ENCODE results near the gene IL34.
"Not testable (repeated sequence)": the region's sequence is repeated elsewhere in the genome, so short reads cannot be mapped to it uniquely, and the experiment has no call there.

Gene IL34

GRCh38 chr16:70627696-70628095 is 18.7 kb upstream of the IL34 start:
- Histone ChIP-seq H3K9me3 (ENCODE audit: low read depth, low read length) (no peaks in the 10 kb centered on the region), H3K36me3 (ENCODE audit: insufficient read depth, low read length) (no peaks in the 10 kb centered on the region), H3K9ac (ENCODE audit: insufficient read length) (no peak overlapping the region), H3K4me3 (no peak overlapping the region), H3K27ac (no peak overlapping the region)
- no peak for DNase-seq (ENCODE audit: low read depth, low spot score)
- TF ChIP-seq POLR2AphosphoS5 (IDR thresholded peaks at IDR 0.05; ENCODE audit: borderline replicate concordance, low read depth, low read length) (no peak), FOXP2 (optimal IDR thresholded peaks at IDR 0.05; ENCODE audit: control extremely low read depth, extremely low read length, insufficient read depth) (no peak), EZH2 (IDR thresholded peaks at IDR 0.05) (no peak)

GRCh38 chr16:70630960-70631745 is 15.2 kb upstream of the IL34 start:
- DNase-seq (ENCODE audit: low read depth, low spot score): no peak
- Histone ChIP-seq H3K27ac (no peak overlapping the region), H3K9me3 (ENCODE audit: low read depth, low read length) (no peaks in the 10 kb centered on the region), H3K4me3 (no peak overlapping the region), H3K36me3 (ENCODE audit: insufficient read depth, low read length) (no peaks in the 10 kb centered on the region), H3K9ac (ENCODE audit: insufficient read length) (no peak overlapping the region)
- TF ChIP-seq FOXP2 (optimal IDR thresholded peaks at IDR 0.05; ENCODE audit: control extremely low read depth, extremely low read length, insufficient read depth) (no peak), EZH2 (IDR thresholded peaks at IDR 0.05) (no peak), POLR2AphosphoS5 (IDR thresholded peaks at IDR 0.05; ENCODE audit: borderline replicate concordance, low read depth, low read length) (no peak)

GRCh38 chr16:70632273-70632672 is 14.1 kb upstream of the IL34 start:
- Histone ChIP-seq H3K9ac (ENCODE audit: insufficient read length) (no peak overlapping the region), H3K9me3 (ENCODE audit: low read depth, low read length) (no peaks in the 10 kb centered on the region), H3K27ac (no peak overlapping the region), H3K36me3 (ENCODE audit: insufficient read depth, low read length) (no peaks in the 10 kb centered on the region), H3K4me3 (no peak overlapping the region)
- DNase-seq (ENCODE audit: low read depth, low spot score): no peak
- TF ChIP-seq FOXP2 (optimal IDR thresholded peaks at IDR 0.05; ENCODE audit: control extremely low read depth, extremely low read length, insufficient read depth) (no peak), POLR2AphosphoS5 (IDR thresholded peaks at IDR 0.05; ENCODE audit: borderline replicate concordance, low read depth, low read length) (no peak), EZH2 (IDR thresholded peaks at IDR 0.05) (no peak)

DNA sequence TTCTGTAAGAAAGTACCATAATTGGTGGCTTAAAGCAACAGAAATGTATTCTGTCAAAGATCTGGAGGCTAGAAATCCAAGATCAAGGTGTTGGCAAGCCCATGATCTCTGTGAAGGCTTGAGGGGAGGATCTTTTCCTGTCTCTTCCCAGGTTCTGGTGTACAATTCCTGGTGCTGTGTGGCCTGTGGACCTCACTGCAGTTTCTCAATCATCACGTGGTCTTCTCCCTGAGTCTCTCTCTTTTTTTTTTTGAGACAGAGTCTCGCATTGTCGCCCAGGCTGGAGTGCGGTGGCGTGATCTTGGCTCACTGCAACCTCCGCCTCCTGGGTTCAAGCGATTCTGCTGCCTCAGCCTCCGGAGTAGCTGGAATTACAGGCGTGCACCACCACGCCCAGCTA is 12.7 kb upstream of the IL34 start:
- not testable (repeated sequence) for H3K27ac ChIP-seq

DNA sequence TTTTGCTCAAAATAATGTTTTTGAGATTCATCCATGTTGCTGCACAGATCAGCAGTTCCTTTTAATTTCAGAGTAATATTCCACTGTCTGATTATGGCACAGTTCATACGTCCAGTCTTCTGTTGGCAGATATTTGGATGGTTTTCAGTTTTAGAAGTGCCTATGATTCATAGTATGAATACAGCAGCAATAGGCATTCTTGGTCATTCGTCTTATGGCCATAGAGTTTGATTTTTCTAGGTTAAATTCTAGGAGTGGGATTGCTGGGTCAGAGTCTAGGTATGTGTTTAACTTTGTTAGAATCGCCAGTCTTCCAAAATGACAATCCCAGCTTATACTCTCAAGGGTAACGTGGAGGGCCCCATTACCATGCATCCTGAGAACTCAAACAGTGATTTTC is 11.5 kb upstream of the IL34 start:
- no peak overlapping the region for H3K27ac ChIP-seq
- H3K36me3 ChIP-seq (ENCODE audit: insufficient read depth, low read length): no peaks in the 10 kb centered on the region
- H3K9me3 ChIP-seq (ENCODE audit: low read depth, low read length): no peaks in the 10 kb centered on the region
- no peak for DNase-seq (ENCODE audit: low read depth, low spot score)
- H3K4me3 ChIP-seq: no peak overlapping the region
- TF ChIP-seq POLR2AphosphoS5 (IDR thresholded peaks at IDR 0.05; ENCODE audit: borderline replicate concordance, low read depth, low read length) (no peak), EZH2 (IDR thresholded peaks at IDR 0.05) (no peak), FOXP2 (optimal IDR thresholded peaks at IDR 0.05; ENCODE audit: control extremely low read depth, extremely low read length, insufficient read depth) (no peak)
- H3K9ac ChIP-seq (ENCODE audit: insufficient read length): no peak overlapping the region

More for the DNA sequence above, 12.7 kb upstream of the IL34 start:
- not testable (repeated sequence) for H3K4me3 ChIP-seq; H3K9me3 ChIP-seq (ENCODE audit: low read depth, low read length); H3K9ac ChIP-seq (ENCODE audit: insufficient read length); H3K36me3 ChIP-seq (ENCODE audit: insufficient read depth, low read length); DNase-seq (ENCODE audit: low read depth, low spot score)

DNA sequence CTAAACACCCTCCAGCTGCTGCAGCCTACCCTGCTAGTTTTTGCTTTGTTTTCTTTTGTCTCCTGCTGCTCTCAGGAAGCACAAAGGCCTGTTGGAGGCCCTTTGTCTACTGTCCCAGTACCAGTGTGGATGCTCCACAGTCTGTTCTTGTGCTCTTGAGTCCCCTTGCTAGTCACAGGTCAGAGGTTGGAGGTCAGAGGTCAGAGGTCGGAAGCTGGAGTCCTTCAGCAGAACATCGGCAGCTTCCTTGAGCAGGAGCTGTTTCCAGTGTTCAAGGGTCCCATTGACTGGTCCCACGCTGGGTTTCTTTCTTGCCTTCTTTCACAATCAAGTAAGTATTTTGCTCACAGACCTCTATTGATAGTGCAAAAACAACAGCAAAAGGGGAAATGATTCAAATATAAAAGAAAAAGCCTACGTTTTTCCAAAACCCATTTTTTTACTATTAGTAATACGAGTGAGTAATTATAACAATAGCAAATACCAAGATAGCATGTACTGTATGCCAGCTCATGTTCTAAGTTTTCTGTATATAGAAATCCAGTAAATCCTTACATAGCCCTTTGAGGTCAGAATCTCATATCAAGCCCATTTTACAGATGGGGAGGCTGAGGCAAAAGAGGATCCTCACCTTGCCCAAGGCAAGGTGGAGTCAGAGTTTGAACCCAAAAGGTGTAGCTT is 10.9 kb upstream of the IL34 start:
- H3K9ac ChIP-seq (ENCODE audit: insufficient read length): no peak overlapping the region
- no peaks in the 10 kb centered on the region for H3K9me3 ChIP-seq (ENCODE audit: low read depth, low read length)
- no peaks in the 10 kb centered on the region for H3K36me3 ChIP-seq (ENCODE audit: insufficient read depth, low read length)
- no peak for TF ChIP-seq EZH2 (IDR thresholded peaks at IDR 0.05)
- no peak for TF ChIP-seq FOXP2 (optimal IDR thresholded peaks at IDR 0.05; ENCODE audit: control extremely low read depth, extremely low read length, insufficient read depth)
- no peak for TF ChIP-seq POLR2AphosphoS5 (IDR thresholded peaks at IDR 0.05; ENCODE audit: borderline replicate concordance, low read depth, low read length)
- H3K4me3 ChIP-seq: no peak overlapping the region
- no peak for DNase-seq (ENCODE audit: low read depth, low spot score)
- H3K27ac ChIP-seq: no peak overlapping the region

- Histone ChIP-seq H3K27ac (no peak overlapping the region), H3K9ac (ENCODE audit: insufficient read length) (no peak overlapping the region), H3K36me3 (ENCODE audit: insufficient read depth, low read length) (no peaks in the 10 kb centered on the region), H3K9me3 (ENCODE audit: low read depth, low read length) (no peaks in the 10 kb centered on the region), H3K4me3 (no peak overlapping the region)
- TF ChIP-seq FOXP2 (optimal IDR thresholded peaks at IDR 0.05; ENCODE audit: control extremely low read depth, extremely low read length, insufficient read depth) (no peak), POLR2AphosphoS5 (IDR thresholded peaks at IDR 0.05; ENCODE audit: borderline replicate concordance, low read depth, low read length) (no peak), EZH2 (IDR thresholded peaks at IDR 0.05) (no peak)
- DNase-seq (ENCODE audit: low read depth, low spot score): no peak
These were observed 7.3 kb upstream of the IL34 start for GRCh38 chr16:70638814-70639792.

- Histone ChIP-seq H3K9me3 (ENCODE audit: low read depth, low read length) (no peaks in the 10 kb centered on the region), H3K4me3 (no peak overlapping the region), H3K36me3 (ENCODE audit: insufficient read depth, low read length) (no peaks in the 10 kb centered on the region), H3K27ac (no peak overlapping the region), H3K9ac (ENCODE audit: insufficient read length) (no peak overlapping the region)
- TF ChIP-seq FOXP2 (optimal IDR thresholded peaks at IDR 0.05; ENCODE audit: control extremely low read depth, extremely low read length, insufficient read depth) (no peak), EZH2 (IDR thresholded peaks at IDR 0.05) (no peak), POLR2AphosphoS5 (IDR thresholded peaks at IDR 0.05; ENCODE audit: borderline replicate concordance, low read depth, low read length) (no peak)
- no peak for DNase-seq (ENCODE audit: low read depth, low spot score)
These were observed 3.7 kb upstream of the IL34 start for GRCh38 chr16:70642633-70643032.

DNA sequence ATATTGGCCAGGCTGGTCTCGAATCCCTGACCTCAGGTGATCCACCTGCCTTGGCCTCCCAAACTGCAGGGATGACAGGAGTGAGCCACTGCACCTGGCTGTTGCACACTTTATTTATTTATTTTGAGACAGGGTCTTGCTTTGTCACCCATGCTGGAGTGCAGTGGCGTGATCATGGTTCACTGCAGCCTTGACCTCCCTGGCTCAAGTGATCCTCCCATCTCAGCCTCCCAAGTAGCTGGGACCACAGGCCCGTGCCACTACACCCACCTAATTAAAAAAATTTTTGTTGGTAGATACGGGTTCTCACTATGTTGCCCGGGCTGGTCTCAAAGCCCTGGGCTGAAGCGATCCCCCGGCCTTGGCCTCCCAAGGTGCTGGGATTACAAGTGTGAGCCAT is 3.1 kb upstream of the IL34 start:
- not testable (repeated sequence) for H3K9me3 ChIP-seq (ENCODE audit: low read depth, low read length); H3K36me3 ChIP-seq (ENCODE audit: insufficient read depth, low read length); H3K9ac ChIP-seq (ENCODE audit: insufficient read length); H3K27ac ChIP-seq; DNase-seq (ENCODE audit: low read depth, low spot score); H3K4me3 ChIP-seq
